ENCODE results near the gene NDUFA5.
"Not testable (repeated sequence)": the region's sequence is repeated elsewhere in the genome, so short reads cannot be mapped to it uniquely, and the experiment has no call there.

The NDUFA5 gene

DNA sequence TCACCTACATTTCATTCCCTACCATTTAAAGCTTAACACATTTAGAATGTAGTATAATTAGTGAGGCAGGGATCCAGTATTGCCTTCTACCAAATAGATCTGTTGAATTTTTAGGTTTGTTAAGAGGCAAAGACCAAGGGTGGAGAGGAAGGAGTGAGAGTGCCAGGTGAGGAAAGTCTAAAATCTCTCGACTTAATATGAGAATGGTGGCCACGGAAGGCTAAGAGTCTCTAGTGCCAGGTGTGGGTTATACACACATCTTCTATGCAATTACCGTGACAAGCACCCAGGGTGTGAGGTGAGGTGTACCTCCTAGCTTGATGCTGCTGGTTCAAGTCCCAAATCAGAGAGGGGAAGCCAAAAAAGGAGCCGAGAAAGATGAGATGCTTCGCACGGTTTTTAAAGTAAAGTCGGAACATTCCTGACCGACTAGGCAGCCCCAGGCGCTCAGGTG lies 23.7 kb downstream of the NDUFA5 start:
- no peaks in the 10 kb centered on the region for H3K79me2 ChIP-seq (ENCODE audit: control insufficient read depth, insufficient read depth, low read length)
- no peak overlapping the region for H2BK15ac ChIP-seq (replicated peaks; ENCODE audit: low read depth)
- no peaks in the 10 kb centered on the region for H3K27me3 ChIP-seq (ENCODE audit: insufficient read depth, low read length, poor library complexity)
- no peak overlapping the region for H3K18ac ChIP-seq (ENCODE audit: low read length)
- H2BK120ac ChIP-seq (ENCODE audit: low read depth, low read length): no peak overlapping the region
- DNase-seq: no peak
- H3K9ac ChIP-seq (ENCODE audit: low read length): peak overlapping the region; percentile 23
- H3K27ac ChIP-seq (ENCODE audit: low read depth, low read length): no peak overlapping the region
- H3K4me1 ChIP-seq (ENCODE audit: control insufficient read depth, low read depth, low read length): peaks cover 4% of the 10 kb centered on the region
- no CpG with 5 or more reads among the region's 9 CpGs for WGBS (ENCODE audit: extremely low coverage, insufficient coverage, low lambda C conversion rate)
- no peak overlapping the region for H2AK5ac ChIP-seq (ENCODE audit: low read length)
- no peaks in the 10 kb centered on the region for H3K79me1 ChIP-seq (ENCODE audit: low read length)
- peak overlapping the region; percentile 62 for H3K4me3 ChIP-seq (ENCODE audit: low read length)
- no peaks in the 10 kb centered on the region for H3K36me3 ChIP-seq (ENCODE audit: control insufficient read depth, insufficient read depth, low read length)
- H3K4me2 ChIP-seq (ENCODE audit: low read length): peak overlapping the region; percentile 99
- no peak overlapping the region for H3K23ac ChIP-seq (ENCODE audit: low read length)
- no peak overlapping the region for H4K5ac ChIP-seq (ENCODE audit: low read length)
- no peak overlapping the region for H4K8ac ChIP-seq (ENCODE audit: low read depth, low read length)
- no peak overlapping the region for H3K4ac ChIP-seq (ENCODE audit: low read depth, low read length)
- peak overlapping the region; percentile 56 for H3K56ac ChIP-seq (ENCODE audit: low read length)
- no peak overlapping the region for H2BK5ac ChIP-seq (ENCODE audit: low read length)

GRCh38 chr7:123533553-123533917 lies 24.1 kb downstream of the NDUFA5 start:
- DNase-seq: no peak
- Histone ChIP-seq H3K79me1 (ENCODE audit: low read length) (no peaks in the 10 kb centered on the region), H3K18ac (ENCODE audit: low read length) (no peak overlapping the region), H3K4me1 (ENCODE audit: control insufficient read depth, low read depth, low read length) (peaks cover 4% of the 10 kb centered on the region), H3K4me3 (ENCODE audit: low read length) (no peak overlapping the region), H3K56ac (ENCODE audit: low read length) (no peak overlapping the region), H3K4ac (ENCODE audit: low read depth, low read length) (no peak overlapping the region), H2BK120ac (ENCODE audit: low read depth, low read length) (no peak overlapping the region), H3K79me2 (ENCODE audit: control insufficient read depth, insufficient read depth, low read length) (no peaks in the 10 kb centered on the region), H3K27ac (ENCODE audit: low read depth, low read length) (no peak overlapping the region), H4K5ac (ENCODE audit: low read length) (no peak overlapping the region), H2AK5ac (ENCODE audit: low read length) (no peak overlapping the region), H3K23ac (ENCODE audit: low read length) (no peak overlapping the region), H3K9ac (ENCODE audit: low read length) (no peak overlapping the region), H2BK15ac (replicated peaks; ENCODE audit: low read depth) (no peak overlapping the region), H3K4me2 (ENCODE audit: low read length) (no peak overlapping the region), H2BK5ac (ENCODE audit: low read length) (no peak overlapping the region), H3K36me3 (ENCODE audit: control insufficient read depth, insufficient read depth, low read length) (no peaks in the 10 kb centered on the region), H3K27me3 (ENCODE audit: insufficient read depth, low read length, poor library complexity) (no peaks in the 10 kb centered on the region), H4K8ac (ENCODE audit: low read depth, low read length) (no peak overlapping the region)
- WGBS (ENCODE audit: extremely low coverage, insufficient coverage, low lambda C conversion rate): no CpG with 5 or more reads among the region's 3 CpGs

GRCh38 chr7:123532788-123533552 lies 24.6 kb downstream of the NDUFA5 start:
- H3K4me3 ChIP-seq (ENCODE audit: low read length); H3K27me3 ChIP-seq (ENCODE audit: insufficient read depth, low read length, poor library complexity); H3K79me1 ChIP-seq (ENCODE audit: low read length); H3K23ac ChIP-seq (ENCODE audit: low read length); H3K36me3 ChIP-seq (ENCODE audit: control insufficient read depth, insufficient read depth, low read length); H3K4me1 ChIP-seq (ENCODE audit: control insufficient read depth, low read depth, low read length); H3K18ac ChIP-seq (ENCODE audit: low read length); H2AK5ac ChIP-seq (ENCODE audit: low read length); H2BK15ac ChIP-seq (replicated peaks; ENCODE audit: low read depth); H3K27ac ChIP-seq (ENCODE audit: low read depth, low read length); H3K9ac ChIP-seq (ENCODE audit: low read length); H4K5ac ChIP-seq (ENCODE audit: low read length); H3K4ac ChIP-seq (ENCODE audit: low read depth, low read length); H4K8ac ChIP-seq (ENCODE audit: low read depth, low read length); H3K79me2 ChIP-seq (ENCODE audit: control insufficient read depth, insufficient read depth, low read length); H2BK5ac ChIP-seq (ENCODE audit: low read length); H3K4me2 ChIP-seq (ENCODE audit: low read length); H2BK120ac ChIP-seq (ENCODE audit: low read depth, low read length): not testable (repeated sequence)
- DNase-seq: peak; percentile 41
- WGBS (ENCODE audit: extremely low coverage, insufficient coverage, low lambda C conversion rate): no CpG with 5 or more reads among the region's 33 CpGs
- H3K56ac ChIP-seq (ENCODE audit: low read length): peak overlapping the region; percentile 34

DNA sequence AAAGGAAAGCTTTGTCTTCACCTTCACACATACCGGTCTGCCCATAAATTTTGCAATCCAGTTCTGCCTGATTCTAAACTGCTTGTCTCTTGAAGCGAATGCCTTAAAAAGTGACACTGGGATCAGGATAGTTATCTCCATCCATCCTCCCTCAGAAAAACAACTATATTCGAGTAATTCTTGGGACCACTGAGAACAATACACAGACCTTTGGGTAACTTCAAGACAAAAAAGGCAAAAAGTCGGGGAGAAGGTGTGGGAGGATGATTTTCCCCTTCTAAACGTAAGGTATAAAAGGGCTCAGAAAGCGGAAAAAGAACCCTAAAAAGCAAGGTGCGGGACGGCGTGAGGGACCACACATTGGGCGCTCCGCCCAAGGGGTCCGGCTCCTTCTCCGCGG lies 25.3 kb downstream of the NDUFA5 start:
- not testable (repeated sequence) for H3K79me1 ChIP-seq (ENCODE audit: low read length); DNase-seq; H2BK15ac ChIP-seq (replicated peaks; ENCODE audit: low read depth); H3K27ac ChIP-seq (ENCODE audit: low read depth, low read length); H3K27me3 ChIP-seq (ENCODE audit: insufficient read depth, low read length, poor library complexity); H3K18ac ChIP-seq (ENCODE audit: low read length); H3K4ac ChIP-seq (ENCODE audit: low read depth, low read length); H4K5ac ChIP-seq (ENCODE audit: low read length); H4K8ac ChIP-seq (ENCODE audit: low read depth, low read length); H2AK5ac ChIP-seq (ENCODE audit: low read length); H3K36me3 ChIP-seq (ENCODE audit: control insufficient read depth, insufficient read depth, low read length); H3K79me2 ChIP-seq (ENCODE audit: control insufficient read depth, insufficient read depth, low read length); H3K4me3 ChIP-seq (ENCODE audit: low read length); H3K4me1 ChIP-seq (ENCODE audit: control insufficient read depth, low read depth, low read length); H3K23ac ChIP-seq (ENCODE audit: low read length); H3K4me2 ChIP-seq (ENCODE audit: low read length); H2BK5ac ChIP-seq (ENCODE audit: low read length); H2BK120ac ChIP-seq (ENCODE audit: low read depth, low read length)
- H3K56ac ChIP-seq (ENCODE audit: low read length): peak overlapping the region; percentile 15
- no CpG with 5 or more reads among the region's 14 CpGs for WGBS (ENCODE audit: extremely low coverage, insufficient coverage, low lambda C conversion rate)
- peak overlapping the region; percentile 32 for H3K9ac ChIP-seq (ENCODE audit: low read length)

DNA sequence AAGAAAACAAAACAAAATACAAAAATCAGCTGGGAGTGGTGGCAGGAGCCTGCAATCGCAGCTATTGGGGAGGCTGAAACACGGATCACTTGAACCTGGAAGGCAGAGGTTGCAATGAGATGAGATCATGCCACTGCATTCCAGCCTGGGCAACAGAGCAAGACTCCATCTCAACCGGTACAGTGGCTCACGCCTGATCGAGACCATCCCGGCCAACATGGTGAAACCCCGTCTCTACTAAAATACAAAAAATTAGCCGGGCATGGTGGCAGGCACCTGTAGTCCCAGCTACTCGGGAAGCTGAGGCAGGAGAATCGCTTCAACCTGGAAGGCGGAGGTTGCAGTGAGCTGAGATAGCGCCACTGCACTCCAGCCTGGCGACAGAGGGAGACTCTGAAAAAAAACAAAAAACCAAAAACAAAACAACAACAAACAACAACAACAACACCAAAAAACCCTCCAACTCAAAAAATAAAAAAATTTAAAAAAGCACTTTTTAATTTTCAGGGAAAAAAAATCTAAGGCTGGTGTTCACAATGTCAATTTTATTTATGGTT lies 27.5 kb downstream of the NDUFA5 start:
- H4K5ac ChIP-seq (ENCODE audit: low read length); H2BK15ac ChIP-seq (replicated peaks; ENCODE audit: low read depth); H3K18ac ChIP-seq (ENCODE audit: low read length); H3K4ac ChIP-seq (ENCODE audit: low read depth, low read length); H3K27ac ChIP-seq (ENCODE audit: low read depth, low read length); H2AK5ac ChIP-seq (ENCODE audit: low read length); H3K56ac ChIP-seq (ENCODE audit: low read length); H3K9ac ChIP-seq (ENCODE audit: low read length); DNase-seq; H2BK120ac ChIP-seq (ENCODE audit: low read depth, low read length); H3K23ac ChIP-seq (ENCODE audit: low read length); H3K79me2 ChIP-seq (ENCODE audit: control insufficient read depth, insufficient read depth, low read length); H3K4me1 ChIP-seq (ENCODE audit: control insufficient read depth, low read depth, low read length); H3K4me3 ChIP-seq (ENCODE audit: low read length); H4K8ac ChIP-seq (ENCODE audit: low read depth, low read length); H3K27me3 ChIP-seq (ENCODE audit: insufficient read depth, low read length, poor library complexity); H3K36me3 ChIP-seq (ENCODE audit: control insufficient read depth, insufficient read depth, low read length); H3K4me2 ChIP-seq (ENCODE audit: low read length); H2BK5ac ChIP-seq (ENCODE audit: low read length); H3K79me1 ChIP-seq (ENCODE audit: low read length): not testable (repeated sequence)
- WGBS (ENCODE audit: extremely low coverage, insufficient coverage, low lambda C conversion rate): no CpG with 5 or more reads among the region's 13 CpGs

DNA sequence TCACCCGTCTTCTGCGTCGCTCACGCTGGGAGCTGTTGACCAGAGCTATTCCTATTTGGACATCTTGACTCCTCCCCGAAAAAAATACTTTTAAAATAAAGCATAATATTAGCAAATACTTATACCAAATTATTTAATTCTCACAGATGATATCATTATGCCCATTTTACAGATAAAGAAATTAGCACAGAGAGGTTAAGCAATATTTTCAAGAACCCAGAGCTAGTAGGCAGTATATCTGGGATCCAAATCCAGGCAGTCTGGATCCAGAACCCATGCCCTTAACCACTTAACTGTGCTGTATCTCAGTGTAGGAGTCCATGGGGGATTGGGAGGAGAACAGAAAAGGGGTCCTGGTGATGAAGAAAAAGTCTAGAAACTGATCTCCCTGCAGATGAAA lies 29.4 kb downstream of the NDUFA5 start:
- H2BK120ac ChIP-seq (ENCODE audit: low read depth, low read length): no peak overlapping the region
- no peak overlapping the region for H4K5ac ChIP-seq (ENCODE audit: low read length)
- no peak for DNase-seq
- no peak overlapping the region for H3K4ac ChIP-seq (ENCODE audit: low read depth, low read length)
- H2AK5ac ChIP-seq (ENCODE audit: low read length): no peak overlapping the region
- no peak overlapping the region for H2BK5ac ChIP-seq (ENCODE audit: low read length)
- no peak overlapping the region for H3K9ac ChIP-seq (ENCODE audit: low read length)
- H3K4me1 ChIP-seq (ENCODE audit: control insufficient read depth, low read depth, low read length): no peaks in the 10 kb centered on the region
- no peaks in the 10 kb centered on the region for H3K79me2 ChIP-seq (ENCODE audit: control insufficient read depth, insufficient read depth, low read length)
- no peaks in the 10 kb centered on the region for H3K27me3 ChIP-seq (ENCODE audit: insufficient read depth, low read length, poor library complexity)
- no peak overlapping the region for H4K8ac ChIP-seq (ENCODE audit: low read depth, low read length)
- no peak overlapping the region for H3K4me2 ChIP-seq (ENCODE audit: low read length)
- no peak overlapping the region for H3K27ac ChIP-seq (ENCODE audit: low read depth, low read length)
- no CpG with 5 or more reads among the region's 5 CpGs for WGBS (ENCODE audit: extremely low coverage, insufficient coverage, low lambda C conversion rate)
- no peak overlapping the region for H3K4me3 ChIP-seq (ENCODE audit: low read length)
- no peak overlapping the region for H3K23ac ChIP-seq (ENCODE audit: low read length)
- no peak overlapping the region for H3K56ac ChIP-seq (ENCODE audit: low read length)
- H2BK15ac ChIP-seq (replicated peaks; ENCODE audit: low read depth): no peak overlapping the region
- no peaks in the 10 kb centered on the region for H3K36me3 ChIP-seq (ENCODE audit: control insufficient read depth, insufficient read depth, low read length)
- H3K18ac ChIP-seq (ENCODE audit: low read length): no peak overlapping the region
- H3K79me1 ChIP-seq (ENCODE audit: low read length): no peaks in the 10 kb centered on the region
